Activated naive CD8-positive, alpha-beta T cell treated with anti-CD3 and anti-CD28 coated beads, Interleukin-2, amount 10 ng/mL, durations not matched to agents 7 days and 5 days (primary cell): ENCODE results near the gene DNAJA3. TPM values are rescaled to one million over a fixed set of nuclear protein-coding genes. Genes with fewer than 3 reads are reported as not detected.

ENCODE experiments used
- ATAC-seq: fragments of 150-1000 bp; cut with Tn5 transposase; one replicate; pipeline ENCODE4 v1.10.0; 2021; ENCODE audit warnings: low read depth, moderate library complexity
- POLR2A ChIA-PET: fragments of 350-600 bp; sonication (Branson Sonifier 250); formaldehyde crosslinking; loops from one replicate; lab custom pipeline; 2021; ENCODE audit warnings: antibody characterized with exemption; lab: Charles Lee
- DNase-seq: peaks from one replicate; pipeline ENCODE4 v3.0.0; 2021
- H3K27ac Mint-ChIP-seq: one replicate; pipeline ENCODE4 v1.8.0; 2022; ENCODE audit warnings: mild to moderate bottlenecking, mixed read lengths
- H3K27me3 Mint-ChIP-seq: one replicate; pipeline ENCODE4 v1.8.0; 2022; ENCODE audit warnings: mild to moderate bottlenecking, moderate library complexity, mixed read lengths
- H3K36me3 Mint-ChIP-seq: one replicate; pipeline ENCODE4 v1.8.0; 2021; ENCODE audit warnings: mild to moderate bottlenecking, mixed read lengths
- H3K4me1 Mint-ChIP-seq: one replicate; pipeline ENCODE4 v1.8.0; 2021; ENCODE audit warnings: mixed read lengths
- H3K4me3 Mint-ChIP-seq: one replicate; pipeline ENCODE4 v1.8.0; 2022; ENCODE audit warnings: mild to moderate bottlenecking, moderate library complexity, mixed read lengths
- H3K9me3 Mint-ChIP-seq: one replicate; pipeline ENCODE4 v1.8.0; 2021; ENCODE audit warnings: mixed read lengths
- total RNA-seq, 2 experiments: library from RNA; stranded (reverse); gene quantifications; one replicate each; pipeline ENCODE4 v1.2.3, GENCODE V29; 2021

Gene DNAJA3
- total RNA-seq, 2 experiments from 2014 or later = 52.2 to 62.2 TPM

DNA sequence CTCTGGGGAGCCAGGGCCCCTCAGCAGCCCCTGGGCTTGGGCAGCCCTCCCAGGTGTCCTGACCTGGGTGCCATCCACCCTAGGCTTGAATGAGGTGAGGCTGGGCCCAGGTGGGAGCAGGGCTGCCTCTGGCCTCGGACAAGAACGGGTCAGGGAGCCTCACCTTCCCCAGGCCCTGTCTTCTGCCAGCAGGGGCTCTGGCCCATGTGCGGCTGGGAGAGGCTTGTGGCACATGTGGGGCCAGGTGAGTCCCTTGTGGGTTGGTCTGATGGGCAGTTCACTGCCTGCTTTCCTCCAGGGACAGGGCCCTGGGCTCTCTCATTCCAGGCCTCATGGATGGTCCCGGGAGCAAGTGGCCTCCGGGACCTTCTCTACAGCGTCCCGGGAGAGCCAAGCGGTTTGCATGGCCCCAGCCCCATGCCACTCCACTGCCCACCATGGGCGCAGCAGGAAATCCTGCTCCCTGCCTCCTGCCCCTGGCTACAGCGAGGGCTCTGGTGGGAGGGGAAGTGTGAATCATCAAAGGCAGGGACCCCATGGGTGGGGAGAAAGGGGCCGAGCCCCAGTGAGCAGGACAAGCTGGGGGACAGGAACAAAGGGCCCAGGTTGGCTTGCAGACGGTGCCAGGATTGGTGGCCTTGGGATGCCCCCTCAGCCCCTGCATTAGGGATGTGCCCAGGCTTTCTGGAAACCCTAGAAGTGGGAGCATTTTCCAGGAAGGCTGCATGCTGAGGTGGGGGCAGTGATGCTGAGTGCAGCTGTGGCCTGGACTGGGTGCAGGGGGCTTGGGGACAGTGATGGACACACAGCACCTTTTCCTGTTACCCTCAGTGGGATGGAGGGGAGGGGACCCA is 41.9 kb upstream of the DNAJA3 start:
- Mint-ChIP-seq H3K27ac (no peak overlapping the region), H3K36me3 (peaks cover 2% of the 10 kb centered on the region), H3K27me3 (no peaks in the 10 kb centered on the region), H3K9me3 (no peaks in the 10 kb centered on the region), H3K4me1 (peaks cover 2% of the 10 kb centered on the region), H3K4me3 (no peak overlapping the region)
- DNase-seq (no peak), ATAC-seq (no peak)
- POLR2A ChIA-PET = no interaction called here

DNA sequence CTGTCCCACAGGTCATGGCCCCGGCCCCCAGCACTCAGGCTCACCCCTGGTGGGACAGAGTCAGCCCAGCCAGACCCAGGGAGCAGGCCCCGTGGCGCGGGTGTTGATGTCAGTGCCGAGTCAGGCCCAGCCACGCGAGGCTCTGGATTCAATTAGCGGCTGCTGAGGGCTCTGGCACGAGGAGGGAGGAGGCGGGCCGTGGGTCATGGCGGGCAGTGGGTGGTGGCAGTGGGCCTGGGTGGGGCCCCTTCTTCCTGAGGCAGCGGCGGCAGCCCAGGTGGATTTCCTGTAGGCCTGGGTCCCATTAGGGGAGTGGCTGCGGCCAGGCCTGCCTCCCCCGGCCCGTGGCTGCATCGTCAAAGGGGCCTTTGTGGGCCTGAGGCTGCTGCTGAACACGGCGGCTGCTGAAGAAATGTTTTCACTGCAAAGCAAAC is 41.1 kb upstream of the DNAJA3 start:
- Mint-ChIP-seq H3K4me1 (peaks cover 2% of the 10 kb centered on the region), H3K36me3 (peaks cover 2% of the 10 kb centered on the region), H3K27me3 (no peaks in the 10 kb centered on the region), H3K4me3 (no peak overlapping the region), H3K27ac (no peak overlapping the region), H3K9me3 (no peaks in the 10 kb centered on the region)
- DNase-seq (no peak), ATAC-seq (no peak)
- POLR2A ChIA-PET = no interaction called here

DNA sequence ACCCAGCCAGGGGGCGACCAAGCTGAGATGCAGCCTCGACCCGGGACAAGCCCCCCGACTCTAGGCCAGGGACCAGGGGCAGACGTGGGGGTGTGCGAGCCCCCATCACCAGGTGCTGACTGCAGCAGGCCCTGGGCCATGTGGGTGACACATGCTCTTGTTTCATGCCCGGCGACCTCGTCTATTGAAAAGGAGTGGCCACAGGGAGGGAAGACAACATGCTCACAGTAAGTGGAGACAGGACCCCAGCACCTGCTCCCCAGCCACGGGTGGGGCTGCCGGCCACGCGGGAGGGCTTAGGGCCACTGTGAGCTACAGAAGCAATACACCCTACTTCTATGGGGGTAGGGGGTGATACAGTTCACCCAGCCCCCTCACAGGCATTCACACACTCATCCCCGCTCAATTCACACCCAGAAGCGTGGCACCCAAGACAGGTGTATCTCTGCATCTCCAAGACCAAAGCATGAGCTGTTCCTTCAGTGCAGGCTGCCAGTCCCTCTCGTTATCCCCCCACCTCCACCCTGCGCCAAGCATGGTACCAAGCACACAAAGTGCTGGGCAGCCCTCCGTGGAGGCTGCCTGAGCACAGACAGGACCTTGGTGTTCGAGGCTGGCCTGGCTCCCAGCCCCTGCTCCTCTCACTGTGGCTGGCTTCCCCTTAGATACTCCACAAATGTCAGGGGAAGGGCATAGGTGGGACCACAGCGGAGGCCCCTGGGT is 40.4 kb upstream of the DNAJA3 start:
- no peak for DNase-seq
- POLR2A ChIA-PET = interaction anchor here (0.6 kb wide), 1 partner anchor 147 kb away, joined by 3 read pairs; no protein-coding TSS in a partner anchor
- Mint-ChIP-seq H3K4me1 (peaks cover 2% of the 10 kb centered on the region), H3K9me3 (no peaks in the 10 kb centered on the region), H3K27me3 (no peaks in the 10 kb centered on the region), H3K36me3 (peaks cover 6% of the 10 kb centered on the region), H3K27ac (no peak overlapping the region), H3K4me3 (no peak overlapping the region)
- ATAC-seq = no peak

DNA sequence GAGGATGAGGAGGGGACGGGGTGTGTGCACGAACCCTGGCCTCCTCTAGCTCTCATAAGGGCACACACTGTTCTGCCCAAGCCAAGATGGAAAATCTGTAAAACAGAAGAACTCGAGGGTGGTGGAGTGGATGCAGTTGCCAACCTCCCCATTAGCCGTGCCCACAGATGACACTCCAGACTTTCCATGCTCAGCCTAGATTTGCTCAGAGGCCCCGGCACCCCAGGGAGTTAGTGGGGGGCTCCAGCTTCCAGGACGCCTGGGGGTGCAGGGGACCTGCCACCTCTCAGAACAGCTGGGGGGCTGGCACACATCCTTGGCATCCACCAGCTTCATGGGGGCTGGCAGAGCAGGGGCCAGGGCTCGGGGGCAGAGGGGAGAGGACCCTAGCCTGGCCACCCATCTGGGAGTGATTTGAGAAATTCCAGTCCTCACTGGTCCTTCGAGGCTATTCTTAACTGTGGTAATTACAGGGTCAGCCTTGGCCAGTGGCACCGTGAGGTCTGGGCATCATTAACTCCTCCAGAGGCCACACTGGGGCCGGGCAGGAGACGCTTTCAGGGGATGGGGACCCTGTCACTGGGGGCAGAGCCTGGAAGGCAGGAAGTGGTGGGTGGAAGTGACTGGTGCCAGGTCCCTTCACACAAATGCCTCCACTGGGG is 39.7 kb upstream of the DNAJA3 start:
- no peaks in the 10 kb centered on the region for H3K9me3 Mint-ChIP-seq
- ATAC-seq = no peak
- no peak overlapping the region for H3K4me3 Mint-ChIP-seq
- DNase-seq = no peak
- peaks cover 7% of the 10 kb centered on the region for H3K36me3 Mint-ChIP-seq
- no peaks in the 10 kb centered on the region for H3K27me3 Mint-ChIP-seq
- H3K4me1 Mint-ChIP-seq = peaks cover 2% of the 10 kb centered on the region
- POLR2A ChIA-PET = interaction anchor here (0.9 kb wide), 1 partner anchor 16 kb away, joined by 3 read pairs; no protein-coding TSS in a partner anchor
- H3K27ac Mint-ChIP-seq = no peak overlapping the region

DNA sequence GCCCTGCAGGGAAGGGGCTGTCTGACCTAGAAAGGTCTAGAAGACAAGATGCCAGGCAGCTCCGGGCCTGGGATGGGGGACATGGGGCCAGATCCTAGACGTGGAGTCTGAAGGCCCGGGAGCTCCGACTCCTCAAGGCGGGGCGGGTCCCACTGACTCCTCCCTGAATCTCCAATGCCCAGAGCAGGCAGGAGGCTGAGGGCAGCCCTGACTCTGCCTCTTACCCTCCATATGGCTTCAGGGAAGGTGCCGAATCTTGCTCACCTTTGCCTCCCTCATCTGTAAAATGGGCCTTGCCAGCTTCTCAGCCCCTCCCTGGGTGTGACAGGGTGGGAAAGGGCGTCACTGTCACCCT is 39.2 kb upstream of the DNAJA3 start:
- ATAC-seq = no peak
- Mint-ChIP-seq H3K27me3 (no peaks in the 10 kb centered on the region), H3K36me3 (peaks cover 7% of the 10 kb centered on the region), H3K4me1 (peaks cover 2% of the 10 kb centered on the region), H3K4me3 (no peak overlapping the region), H3K27ac (no peak overlapping the region), H3K9me3 (no peaks in the 10 kb centered on the region)
- POLR2A ChIA-PET = interaction anchor here (0.9 kb wide), 1 partner anchor 17 kb away, joined by 3 read pairs; no protein-coding TSS in a partner anchor
- no peak for DNase-seq

DNA sequence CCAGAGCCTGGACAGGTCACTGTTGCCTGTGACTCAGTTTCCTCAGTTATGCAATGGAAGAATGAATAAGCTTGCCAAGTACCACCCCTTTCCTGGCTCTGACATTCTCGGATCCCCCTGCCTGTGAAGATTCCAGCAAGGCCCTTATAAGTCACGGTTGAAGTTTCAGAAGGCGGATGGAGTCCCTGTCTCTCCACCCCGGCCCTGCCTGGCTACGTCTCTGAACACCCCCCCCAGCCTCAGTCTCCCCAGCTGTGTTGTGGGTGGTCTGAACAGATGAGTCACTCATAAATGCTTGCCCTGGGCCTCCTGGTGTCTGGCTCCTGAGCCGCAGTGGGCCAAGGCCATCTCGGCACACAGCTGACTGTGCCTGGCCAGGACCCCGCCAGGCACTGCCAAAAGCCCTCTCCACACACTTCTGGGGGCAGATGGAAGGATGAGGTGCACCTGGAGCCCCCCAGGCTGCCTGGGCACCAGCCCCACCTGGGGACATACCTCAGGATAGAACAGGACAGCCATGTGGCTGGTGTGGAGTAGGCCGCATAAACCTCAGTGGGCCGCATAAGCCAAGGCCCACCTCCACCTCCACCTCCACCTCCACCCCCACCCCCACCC is 38.6 kb upstream of the DNAJA3 start:
- Mint-ChIP-seq H3K4me1 (peaks cover 2% of the 10 kb centered on the region), H3K27ac (no peak overlapping the region), H3K9me3 (no peaks in the 10 kb centered on the region), H3K36me3 (peaks cover 7% of the 10 kb centered on the region), H3K4me3 (no peak overlapping the region), H3K27me3 (no peaks in the 10 kb centered on the region)
- DNase-seq = no peak
- POLR2A ChIA-PET = interaction anchor here (0.9 kb wide), 1 partner anchor 17 kb away, joined by 3 read pairs; no protein-coding TSS in a partner anchor
- no peak for ATAC-seq

DNA sequence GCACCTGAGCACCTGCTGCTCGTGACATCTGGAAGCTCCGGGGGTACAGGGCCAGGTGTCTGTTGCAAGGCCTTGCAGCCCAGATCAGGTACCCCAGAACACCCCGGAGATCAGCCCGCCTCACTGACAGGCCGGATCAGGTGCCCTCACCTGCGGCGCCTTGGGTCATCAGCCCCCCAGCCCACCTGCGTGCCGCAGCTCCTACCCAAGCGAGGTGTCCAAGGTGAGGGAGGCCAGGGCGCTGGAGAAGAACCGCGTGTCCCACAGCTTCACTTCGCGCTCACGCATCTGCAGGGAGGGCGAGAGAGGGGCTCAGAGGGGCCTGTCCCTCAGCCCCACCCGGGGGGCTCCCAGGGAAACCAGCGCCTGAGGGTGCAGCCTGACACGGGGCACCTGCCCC is 37.9 kb upstream of the DNAJA3 start:
- Mint-ChIP-seq H3K36me3 (peaks cover 7% of the 10 kb centered on the region), H3K27ac (no peak overlapping the region), H3K4me1 (peaks cover 2% of the 10 kb centered on the region), H3K4me3 (no peak overlapping the region), H3K27me3 (no peaks in the 10 kb centered on the region), H3K9me3 (no peaks in the 10 kb centered on the region)
- no peak for ATAC-seq
- POLR2A ChIA-PET = interaction anchor here (0.6 kb wide), 1 partner anchor 1044 kb away, joined by 3 read pairs; no protein-coding TSS in a partner anchor
- DNase-seq = no peak

DNA sequence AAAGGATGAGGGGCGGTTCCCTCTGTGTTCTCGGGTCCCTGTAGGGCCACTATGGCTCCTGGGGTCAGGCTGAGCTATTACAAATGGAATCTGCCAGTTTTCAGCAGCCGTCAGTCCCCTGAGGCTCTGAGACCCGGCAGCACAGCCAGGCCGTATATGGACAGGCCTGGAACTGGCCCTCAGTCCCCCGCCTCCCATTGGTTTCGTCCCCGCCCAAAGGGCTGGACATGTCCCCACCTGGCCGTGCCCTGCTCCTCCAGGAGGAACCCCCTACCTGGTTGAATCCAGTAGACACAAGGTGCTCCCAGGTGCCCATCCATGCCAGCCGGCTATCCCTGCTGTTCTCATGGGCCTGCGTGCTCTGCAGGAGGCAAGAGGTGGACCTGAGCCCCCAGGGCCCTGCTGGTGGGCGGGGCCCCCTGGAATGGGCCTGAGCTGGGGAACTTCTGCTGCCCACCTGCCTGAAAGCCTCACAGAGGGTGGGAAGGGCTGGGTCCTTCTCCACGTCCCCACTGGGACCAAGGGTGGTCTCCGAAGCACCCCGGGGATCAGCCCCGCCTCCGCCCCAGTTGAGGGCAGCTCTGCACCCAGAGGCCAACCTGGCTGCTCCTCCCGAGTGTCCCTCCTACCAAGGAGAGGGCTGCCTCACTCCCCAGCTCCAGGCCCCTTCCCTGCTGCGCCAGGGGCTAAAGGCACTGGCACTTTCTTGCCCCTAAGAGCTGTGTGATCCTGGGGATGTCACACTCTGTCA is 37.2 kb upstream of the DNAJA3 start:
- Mint-ChIP-seq H3K4me3 (no peak overlapping the region), H3K9me3 (no peaks in the 10 kb centered on the region), H3K4me1 (peaks cover 2% of the 10 kb centered on the region), H3K27ac (no peak overlapping the region), H3K36me3 (peaks cover 5% of the 10 kb centered on the region), H3K27me3 (no peaks in the 10 kb centered on the region)
- no peak for ATAC-seq
- POLR2A ChIA-PET = interaction anchor here (0.6 kb wide), 1 partner anchor 1044 kb away, joined by 3 read pairs; no protein-coding TSS in a partner anchor
- no peak for DNase-seq

DNA sequence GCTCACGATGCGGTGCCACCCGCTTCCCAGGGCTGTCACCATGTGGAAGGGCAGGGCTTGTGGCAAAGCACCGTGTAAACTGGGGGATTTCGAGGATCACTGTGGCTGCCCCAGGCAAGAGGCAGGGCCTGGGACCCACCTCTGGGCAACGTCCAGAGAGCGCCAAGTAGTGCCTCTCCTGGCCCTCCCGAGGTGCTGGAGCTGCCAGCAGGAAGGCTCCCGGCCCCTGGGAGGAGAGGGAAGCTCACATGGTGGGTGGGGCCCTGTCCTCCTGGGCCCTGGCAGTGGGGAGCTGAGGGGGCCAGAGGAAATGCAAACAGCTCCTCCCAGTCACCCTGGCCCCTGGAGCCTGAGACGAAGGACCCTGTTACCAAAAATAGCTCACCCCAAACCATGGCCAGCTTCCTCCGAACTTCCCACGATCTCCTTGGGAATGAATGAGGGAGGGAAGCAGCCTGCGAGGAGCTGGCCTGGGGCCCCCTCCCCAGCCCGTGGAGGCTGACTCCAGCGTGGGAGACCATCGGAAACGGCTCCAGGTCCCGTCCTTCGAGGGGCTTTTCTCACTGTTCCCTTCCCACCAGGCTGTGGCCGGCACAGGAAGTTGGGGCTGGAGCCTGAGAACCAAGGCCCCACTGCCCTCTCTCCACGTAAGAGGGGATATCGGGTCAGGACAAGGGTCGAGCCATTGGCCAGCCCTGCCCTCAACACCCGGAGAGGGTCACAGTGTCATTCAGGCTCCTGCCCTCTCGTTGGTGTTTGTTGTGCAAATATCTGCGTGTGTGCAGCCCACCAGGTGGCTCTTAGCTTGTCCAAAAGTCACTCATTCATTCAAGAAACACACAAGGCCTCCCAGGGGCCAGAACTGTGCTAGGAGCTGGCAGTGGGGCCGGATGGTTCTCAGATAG is 36.4 kb upstream of the DNAJA3 start:
- Mint-ChIP-seq H3K9me3 (no peaks in the 10 kb centered on the region), H3K4me1 (peaks cover 2% of the 10 kb centered on the region), H3K27me3 (no peaks in the 10 kb centered on the region), H3K36me3 (peaks cover 5% of the 10 kb centered on the region), H3K27ac (no peak overlapping the region), H3K4me3 (no peak overlapping the region)
- no peak for DNase-seq
- no peak for ATAC-seq
- POLR2A ChIA-PET = no interaction called here

DNA sequence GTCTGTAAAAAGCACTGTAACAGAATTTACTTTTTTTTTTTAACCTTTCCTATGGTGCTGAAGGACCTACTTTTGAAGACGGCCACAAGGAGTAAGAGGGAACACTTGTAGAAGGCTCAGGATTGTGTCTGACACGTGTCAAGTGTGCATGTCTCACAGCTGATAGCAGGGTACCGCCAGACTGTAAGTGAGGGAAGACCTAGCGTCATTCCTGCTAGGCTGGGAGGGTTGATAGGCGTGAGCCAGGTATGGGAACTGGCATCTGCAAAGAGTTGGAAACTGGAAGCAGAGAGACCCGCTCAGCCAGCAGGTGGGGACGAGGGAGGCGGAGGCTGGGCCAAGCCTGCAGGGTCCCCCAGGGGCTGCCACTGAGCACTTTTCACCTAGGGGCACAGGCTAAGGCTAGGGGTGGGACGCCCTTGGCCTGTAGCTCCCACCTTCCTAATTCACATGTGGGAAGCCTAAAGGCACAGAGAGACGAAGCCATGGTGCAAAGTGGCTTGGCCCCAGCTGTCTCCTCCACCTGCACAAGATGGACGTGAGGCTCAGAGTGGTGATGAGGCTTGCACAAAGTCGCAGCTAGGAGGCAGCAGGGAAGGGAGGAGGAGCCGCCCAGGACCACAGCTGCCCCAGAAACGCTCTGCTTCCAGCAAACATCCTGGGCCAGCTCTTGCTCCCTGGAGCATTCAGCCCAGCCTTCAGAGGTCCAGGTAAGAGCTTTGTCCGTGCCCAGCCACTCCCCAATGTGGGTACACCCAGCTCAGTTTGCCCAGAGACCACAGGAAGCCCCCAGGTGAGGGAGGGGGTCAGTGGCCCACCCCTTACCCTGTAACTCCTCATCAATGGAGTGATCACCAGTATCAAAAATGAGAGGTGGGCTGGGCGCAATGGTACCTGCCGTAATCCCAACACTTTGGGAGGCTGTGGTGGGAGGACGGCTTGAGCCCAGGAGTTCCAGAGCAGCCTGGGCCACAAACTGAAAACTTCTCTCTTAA is 35.1 kb upstream of the DNAJA3 start:
- Mint-ChIP-seq H3K27ac (no peak overlapping the region), H3K9me3 (no peaks in the 10 kb centered on the region), H3K4me3 (no peak overlapping the region), H3K36me3 (peaks cover 8% of the 10 kb centered on the region), H3K27me3 (no peaks in the 10 kb centered on the region), H3K4me1 (peaks cover 4% of the 10 kb centered on the region)
- POLR2A ChIA-PET = no interaction called here
- ATAC-seq = no peak
- DNase-seq = no peak
